DOHH2 (cell line): ENCODE measurements around the gene UGT2A2.

Experiments
- H3F3A ChIP-seq: fragments of 200-600 bp; sonication (generic), shearing (Covaris generic); 2 replicates; pipeline ENCODE4 v1.6.0; 2016; ENCODE audit warnings: antibody characterized with exemption, mild to moderate bottlenecking; ENCODE audit not compliant: control insufficient read depth, insufficient read depth
- H3K27ac ChIP-seq: fragments of 200-600 bp; sonication (generic); 2 replicates; pipeline ENCODE4 v1.5.1; 2014; ENCODE audit warnings: low read depth, mild to moderate bottlenecking, low read length, moderate library complexity
- H3K27me3 ChIP-seq: fragments of 200-600 bp; sonication (generic); 2 replicates; pipeline ENCODE4 v1.6.1; 2014; ENCODE audit warnings: mild to moderate bottlenecking, low read length, mixed read lengths; ENCODE audit not compliant: control insufficient read depth
- H3K36me3 ChIP-seq: fragments of 200-600 bp; sonication (generic); 2 replicates; pipeline ENCODE4 v1.6.1; 2014; ENCODE audit warnings: mild to moderate bottlenecking, low read length, moderate library complexity, mixed read lengths; ENCODE audit not compliant: control insufficient read depth
- H3K4me1 ChIP-seq: fragments of 200-600 bp; sonication (generic); 2 replicates; pipeline ENCODE4 v1.6.1; 2014; ENCODE audit warnings: mild to moderate bottlenecking, low read length, mixed read lengths; ENCODE audit not compliant: control insufficient read depth
- H3K4me2 ChIP-seq: fragments of 200-600 bp; sonication (generic); 2 replicates; pipeline ENCODE4 v1.6.0; 2014; ENCODE audit warnings: mild to moderate bottlenecking, low read length, moderate library complexity
- H3K4me3 ChIP-seq: fragments of 200-600 bp; sonication (generic); 2 replicates; pipeline ENCODE4 v1.5.1; 2014; ENCODE audit warnings: mild to moderate bottlenecking, low read length, mixed read lengths
- H3K79me2 ChIP-seq: fragments of 200-600 bp; sonication (generic); 2 replicates; pipeline ENCODE4 v1.6.1; 2014; ENCODE audit warnings: mild to moderate bottlenecking, low read length, mixed read lengths; ENCODE audit not compliant: control insufficient read depth
- H3K9me2 ChIP-seq: fragments of 200-600 bp; sonication (generic); replicated peaks from 2 replicates; pipeline ENCODE4 v1.6.1; 2014; ENCODE audit warnings: mild to moderate bottlenecking, low read length, mixed read lengths; ENCODE audit not compliant: control insufficient read depth
- H3K9me3 ChIP-seq: fragments of 200-600 bp; sonication (generic); 2 replicates; pipeline ENCODE4 v1.6.1; 2014; ENCODE audit warnings: antibody characterized with exemption, low read length, mixed read lengths; ENCODE audit not compliant: control insufficient read depth, insufficient read depth
- H4K20me1 ChIP-seq: fragments of 200-600 bp; sonication (generic); 2 replicates; pipeline ENCODE4 v1.6.0; 2014; ENCODE audit warnings: low read depth, mild to moderate bottlenecking, antibody characterized with exemption, low read length, moderate library complexity; ENCODE audit not compliant: control insufficient read depth, insufficient read depth
- CTCF ChIP-seq: fragments of 200-600 bp; sonication (generic); IDR thresholded peaks from one replicate; pipeline ENCODE4 v1.5.1; 2014; ENCODE audit warnings: antibody characterized with exemption, mild to moderate bottlenecking, low read depth, low read length; ENCODE audit not compliant: poor library complexity, severe bottlenecking
- EZH2phosphoT487 ChIP-seq: fragments of 200-600 bp; sonication (generic); IDR thresholded peaks from 2 replicates; pipeline ENCODE4 v1.6.1; 2017; ENCODE audit warnings: borderline replicate concordance, mild to moderate bottlenecking, antibody characterized with exemption, low read length, moderate library complexity, mixed read lengths

The UGT2A2 gene

GRCh38 chr4:69576251-69576877, 63.1 kb downstream of the UGT2A2 start:
- no peak overlapping the region for H3K27ac ChIP-seq

GRCh38 chr4:69568787-69569186, 70.7 kb downstream of the UGT2A2 start:
- Histone ChIP-seq H3K4me1 (peaks cover 3% of the 10 kb centered on the region), H3K27me3 (no peaks in the 10 kb centered on the region), H3K9me2 (no peaks in the 10 kb centered on the region), H3K4me3 (no peak overlapping the region), H3K36me3 (no peaks in the 10 kb centered on the region), H3K79me2 (no peaks in the 10 kb centered on the region), H3K9me3 (no peaks in the 10 kb centered on the region), H3K27ac (no peak overlapping the region), H3F3A (no peaks in the 10 kb centered on the region), H4K20me1 (no peaks in the 10 kb centered on the region), H3K4me2 (no peak overlapping the region)
- TF ChIP-seq CTCF (no peak), EZH2phosphoT487 (no peak)

More at GRCh38 chr4:69576251-69576877, 63.1 kb downstream of the UGT2A2 start:
- no peaks in the 10 kb centered on the region for H3K9me2 ChIP-seq
- H3K4me2 ChIP-seq: no peak overlapping the region
- no peak for TF ChIP-seq CTCF
- no peak for TF ChIP-seq EZH2phosphoT487
- no peak overlapping the region for H3K4me3 ChIP-seq
- H3K79me2 ChIP-seq: no peaks in the 10 kb centered on the region
- H3K4me1 ChIP-seq: no peaks in the 10 kb centered on the region
- no peaks in the 10 kb centered on the region for H4K20me1 ChIP-seq
- H3K36me3 ChIP-seq: no peaks in the 10 kb centered on the region
- H3F3A ChIP-seq: no peaks in the 10 kb centered on the region
- H3K9me3 ChIP-seq: no peaks in the 10 kb centered on the region
- no peaks in the 10 kb centered on the region for H3K27me3 ChIP-seq

GRCh38 chr4:69563424-69563823, 76.0 kb downstream of the UGT2A2 start:
- no peaks in the 10 kb centered on the region for H3K9me2 ChIP-seq
- H3K4me3 ChIP-seq: no peak overlapping the region
- H4K20me1 ChIP-seq: no peaks in the 10 kb centered on the region
- H3K79me2 ChIP-seq: no peaks in the 10 kb centered on the region
- TF ChIP-seq CTCF (no peak), EZH2phosphoT487 (no peak)
- no peak overlapping the region for H3K27ac ChIP-seq
- no peaks in the 10 kb centered on the region for H3F3A ChIP-seq
- H3K36me3 ChIP-seq: no peaks in the 10 kb centered on the region
- H3K4me2 ChIP-seq: peak overlapping the region; percentile 34; the same call in 1 of the 2 replicates
- no peaks in the 10 kb centered on the region for H3K27me3 ChIP-seq
- H3K4me1 ChIP-seq: peaks cover 12% of the 10 kb centered on the region
- H3K9me3 ChIP-seq: 0 out of 2 replicates have a peak, but pooled peaks cover 3% of the 10 kb centered on the region
